GM23248 (cell line): ENCODE results near the gene RAB3C. TPM values are rescaled to one million over a fixed set of nuclear protein-coding genes. Genes with fewer than 3 reads are reported as not detected.
A peak's percentile ranks its signal among the peaks of the same experiment; 100 is the strongest.
"Not testable (repeated sequence)": the region's sequence is repeated elsewhere in the genome, so short reads cannot be mapped to it uniquely, and the experiment has no call there.

Source experiments
- DNase-seq: peaks from one replicate; pipeline ENCODE4 v3.0.0-alpha.2; 2015
- H2AFZ ChIP-seq: fragments of 200-600 bp; sonication (generic); 2 replicates; pipeline ENCODE4 v1.6.1; 2016; ENCODE audit warnings: antibody characterized with exemption
- H3F3A ChIP-seq: fragments of 200-600 bp; sonication (generic); 2 replicates; pipeline ENCODE4 v1.6.1; 2016; ENCODE audit warnings: mild to moderate bottlenecking, antibody characterized with exemption, mixed run types; ENCODE audit not compliant: insufficient read depth
- H3K27ac ChIP-seq: fragments of 200-600 bp; sonication (generic); 2 replicates; pipeline ENCODE4 v1.5.1; 2016; ENCODE audit warnings: mild to moderate bottlenecking
- H3K27me3 ChIP-seq: fragments of 200-600 bp; sonication (generic); replicated peaks from 2 replicates; pipeline ENCODE4 v1.6.1; 2016; ENCODE audit warnings: mild to moderate bottlenecking; ENCODE audit not compliant: insufficient read depth
- H3K36me3 ChIP-seq: fragments of 200-600 bp; sonication (generic); 2 replicates; pipeline ENCODE4 v1.6.1; 2016; ENCODE audit warnings: low read depth, mild to moderate bottlenecking
- H3K4me1 ChIP-seq: fragments of 200-600 bp; sonication (generic); 2 replicates; pipeline ENCODE4 v1.6.1; 2016; ENCODE audit warnings: mild to moderate bottlenecking; ENCODE audit not compliant: insufficient read depth
- H3K4me2 ChIP-seq: fragments of 200-600 bp; sonication (generic); one replicate; pipeline ENCODE4 v1.6.1; 2016; ENCODE audit warnings: mild to moderate bottlenecking; ENCODE audit not compliant: unreplicated experiment
- H3K4me3 ChIP-seq: fragments of 200-600 bp; sonication (generic); 2 replicates; pipeline ENCODE4 v1.5.1; 2016; ENCODE audit warnings: mild to moderate bottlenecking
- H3K79me2 ChIP-seq: fragments of 200-600 bp; sonication (generic); 2 replicates; pipeline ENCODE4 v1.6.1; 2016; ENCODE audit warnings: mild to moderate bottlenecking; ENCODE audit not compliant: insufficient read depth
- H3K9ac ChIP-seq: fragments of 200-600 bp; sonication (generic); 2 replicates; pipeline ENCODE4 v1.6.1; 2016; ENCODE audit warnings: mild to moderate bottlenecking
- H3K9me2 ChIP-seq: fragments of 200-600 bp; sonication (generic); 2 replicates; pipeline ENCODE4 v1.6.1; 2016; ENCODE audit warnings: mixed run types, mild to moderate bottlenecking, moderate library complexity; ENCODE audit not compliant: insufficient read depth
- H3K9me3 ChIP-seq: fragments of 200-600 bp; sonication (generic); one replicate; pipeline ENCODE4 v1.6.1; 2017; ENCODE audit warnings: low read depth
- H4K20me1 ChIP-seq: fragments of 200-600 bp; sonication (generic); 2 replicates; pipeline ENCODE4 v1.6.0; 2016; ENCODE audit not compliant: insufficient read depth
- EZH2 ChIP-seq: fragments of 200-600 bp; sonication (generic); IDR thresholded peaks from 2 replicates; pipeline ENCODE4 v1.6.1; 2018; ENCODE audit warnings: antibody characterized with exemption, mild to moderate bottlenecking; ENCODE audit not compliant: insufficient read depth, poor library complexity, severe bottlenecking
- EZH2phosphoT487 ChIP-seq: fragments of 200-600 bp; sonication (generic); IDR thresholded peaks from 2 replicates; pipeline ENCODE4 v1.6.1; 2018; ENCODE audit warnings: antibody characterized with exemption, moderate library complexity, mild to moderate bottlenecking, low read depth; ENCODE audit not compliant: insufficient read depth
- WGBS, 2 experiments: methylation state at CpG; one replicate each; pipeline ENCODE4 v1.1.6; 2015 to 2017; ENCODE audit warnings: low lambda C conversion rate in 2 of 2, low coverage in 1 of 2; ENCODE audit errors: missing lambda C conversion rate in 2 of 2; 5-methylcytosine and 5-hydroxymethylcytosine counted together
- in situ Hi-C: fragments of 300-500 bp; cut with MboI; formaldehyde crosslinking; loops from 2 replicates; pipeline ENCODE4 v1.15.0; 2020
- polyA plus RNA-seq: library from polyadenylated mRNA; unstranded; fragments of >200 nt; fragmentation: Nextera tagmentation; extraction: Ambion mirVana; gene quantifications from 2 replicates; pipeline ENCODE4 v1.2.1, GENCODE V29; 2016
- total RNA-seq: library from RNA; depleted of rRNA; stranded (reverse); fragments of >200 nt; shearing (Covaris generic); gene quantifications from 2 replicates; pipeline ENCODE4 v1.2.3, GENCODE V29; 2014

The RAB3C gene
- total and polyA plus RNA-seq, 2 experiments from 2014 or later = not detected

GRCh38 chr5:58579781-58580180 is 3.1 kb upstream of the RAB3C start:
- Histone ChIP-seq H3K4me3 (no peak overlapping the region), H3K9me2 (no peaks in the 10 kb centered on the region), H3K27me3 (no peaks in the 10 kb centered on the region), H4K20me1 (no peaks in the 10 kb centered on the region), H3K79me2 (no peaks in the 10 kb centered on the region), H3K36me3 (no peaks in the 10 kb centered on the region), H3K4me2 (no peak overlapping the region), H3K27ac (no peak overlapping the region), H2AFZ (no peak overlapping the region), H3K9me3 (no peaks in the 10 kb centered on the region), H3K4me1 (peaks cover 6% of the 10 kb centered on the region; the same call in 1 of the 2 replicates), H3F3A (no peaks in the 10 kb centered on the region), H3K9ac (no peak overlapping the region)
- DNase-seq = no peak
- TF ChIP-seq EZH2phosphoT487 = no peak
- no peak for TF ChIP-seq EZH2
- in situ Hi-C loops = no loop called here
- WGBS, 2 experiments = 15 to 19% methylated on average over 4 of the region's 4 CpGs

- Histone ChIP-seq H3K27me3 (no peaks in the 10 kb centered on the region), H3K27ac (no peak overlapping the region), H4K20me1 (no peaks in the 10 kb centered on the region), H3F3A (no peaks in the 10 kb centered on the region), H3K9me3 (no peaks in the 10 kb centered on the region), H3K4me1 (peaks cover 6% of the 10 kb centered on the region; the same call in 1 of the 2 replicates), H3K4me3 (peak overlapping the region; percentile 79), H2AFZ (peak overlapping the region; percentile 97), H3K36me3 (no peaks in the 10 kb centered on the region), H3K9ac (no peak overlapping the region), H3K79me2 (no peaks in the 10 kb centered on the region), H3K9me2 (no peaks in the 10 kb centered on the region), H3K4me2 (peak overlapping the region; percentile 89)
- 1 to 2% methylated on average over 33 to 38 of the region's 38 CpGs for WGBS, 2 experiments
- in situ Hi-C loops = no loop called here
- TF ChIP-seq EZH2phosphoT487 = no peak
- TF ChIP-seq EZH2 = no peak
- peak; percentile 8 for DNase-seq
Observed at GRCh38 chr5:58582019-58582802, 664 bp upstream of the RAB3C start.

- no peaks in the 10 kb centered on the region for H3F3A ChIP-seq
- H3K36me3 ChIP-seq = no peaks in the 10 kb centered on the region
- no peak overlapping the region for H2AFZ ChIP-seq
- H3K9me2 ChIP-seq = no peaks in the 10 kb centered on the region
- H3K4me1 ChIP-seq = no peaks in the 10 kb centered on the region
- TF ChIP-seq EZH2phosphoT487 = no peak
- TF ChIP-seq EZH2 = no peak
- H3K9me3 ChIP-seq = no peaks in the 10 kb centered on the region
- no peak overlapping the region for H3K27ac ChIP-seq
- no peaks in the 10 kb centered on the region for H4K20me1 ChIP-seq
- in situ Hi-C loops = no loop called here
- H3K4me2 ChIP-seq = no peak overlapping the region
- no peak overlapping the region for H3K4me3 ChIP-seq
- H3K9ac ChIP-seq = no peak overlapping the region
- no peaks in the 10 kb centered on the region for H3K27me3 ChIP-seq
- H3K79me2 ChIP-seq = no peaks in the 10 kb centered on the region
- DNase-seq = no peak
Observed at GRCh38 chr5:58595952-58596351, 13.1 kb downstream of the RAB3C start.

- Histone ChIP-seq H3K4me1 (no peaks in the 10 kb centered on the region), H3K9me2 (no peaks in the 10 kb centered on the region), H2AFZ (no peak overlapping the region), H3K4me3 (no peak overlapping the region), H3K4me2 (no peak overlapping the region), H3F3A (no peaks in the 10 kb centered on the region), H3K9ac (no peak overlapping the region), H3K79me2 (no peaks in the 10 kb centered on the region), H3K27me3 (no peaks in the 10 kb centered on the region), H3K36me3 (no peaks in the 10 kb centered on the region), H3K27ac (no peak overlapping the region), H3K9me3 (no peaks in the 10 kb centered on the region), H4K20me1 (no peaks in the 10 kb centered on the region)
- in situ Hi-C loops = no loop called here
- TF ChIP-seq EZH2phosphoT487 (no peak), EZH2 (no peak)
- WGBS, 2 experiments = 67 to 71% methylated on average over 1 of the region's 1 CpG
- no peak for DNase-seq
Observed at GRCh38 chr5:58598440-58598839, 15.6 kb downstream of the RAB3C start.

GRCh38 chr5:58599217-58599616 is 16.3 kb downstream of the RAB3C start:
- Histone ChIP-seq H3K79me2 (no peaks in the 10 kb centered on the region), H2AFZ (no peak overlapping the region)

GRCh38 chr5:58600613-58601012 is 17.7 kb downstream of the RAB3C start:
- H3K27me3 ChIP-seq, H3F3A ChIP-seq, H3K9me3 ChIP-seq, H3K79me2 ChIP-seq, H3K9me2 ChIP-seq, H3K4me3 ChIP-seq, H4K20me1 ChIP-seq, H3K9ac ChIP-seq, H2AFZ ChIP-seq, H3K4me1 ChIP-seq, H3K27ac ChIP-seq, in situ Hi-C loops, DNase-seq, H3K4me2 ChIP-seq, H3K36me3 ChIP-seq: not testable (repeated sequence)
- WGBS, 2 experiments = 0% methylated on average over 2 of the region's 2 CpGs

More at GRCh38 chr5:58599217-58599616, 16.3 kb downstream of the RAB3C start:
- Histone ChIP-seq H3K9ac (no peak overlapping the region), H3K4me1 (no peaks in the 10 kb centered on the region), H3K9me2 (no peaks in the 10 kb centered on the region), H3K4me2 (no peak overlapping the region), H3K36me3 (no peaks in the 10 kb centered on the region), H3K9me3 (no peaks in the 10 kb centered on the region), H3K27ac (no peak overlapping the region), H3K27me3 (no peaks in the 10 kb centered on the region), H4K20me1 (no peaks in the 10 kb centered on the region), H3K4me3 (no peak overlapping the region), H3F3A (no peaks in the 10 kb centered on the region)
- no peak for TF ChIP-seq EZH2phosphoT487
- no peak for TF ChIP-seq EZH2
- in situ Hi-C loops = no loop called here
- WGBS, 2 experiments = 30 to 33% methylated on average over 1 of the region's 1 CpG
- no peak for DNase-seq

GRCh38 chr5:58602889-58603288 is 20.0 kb downstream of the RAB3C start:
- H3K9ac ChIP-seq, H3K4me3 ChIP-seq, H2AFZ ChIP-seq, H3K27ac ChIP-seq, H3K79me2 ChIP-seq, H3F3A ChIP-seq, H3K9me3 ChIP-seq, H3K27me3 ChIP-seq, H4K20me1 ChIP-seq, in situ Hi-C loops, DNase-seq, H3K4me2 ChIP-seq, H3K9me2 ChIP-seq, H3K36me3 ChIP-seq, H3K4me1 ChIP-seq: not testable (repeated sequence)
- WGBS, 2 experiments = 31 to 38% methylated on average over 4 of the region's 4 CpGs
